ENCODE data around the gene TPGS1. TPM values are rescaled to one million over a fixed set of nuclear protein-coding genes. Genes with fewer than 3 reads are reported as not detected.

TPGS1 gene
- total RNA-seq, 4 donors from 2014 or later, result 50.8 to 147 (median 99.6) TPM

- no peak for TF ChIP-seq POLR2A (IDR thresholded peaks at IDR 0.05)
- TF ChIP-seq CTCF (IDR thresholded peaks at IDR 0.05), result no peak
- no peak overlapping the region for H3K27ac ChIP-seq
- DNase-seq, result no peak
- 80 to 87% methylated on average over 17 to 23 of the region's 26 CpGs for WGBS, 2 donors
- no peaks in the 10 kb centered on the region for H3K4me1 ChIP-seq
- intact Hi-C loops (cut with DNase I), result no loop called here
- no peaks in the 10 kb centered on the region for H3K9me3 ChIP-seq
- no peak overlapping the region for H3K4me3 ChIP-seq (replicated peaks in 1 of 3)
- no peaks in the 10 kb centered on the region for H3K27me3 ChIP-seq
- no peaks in the 10 kb centered on the region for H3K36me3 ChIP-seq
Observed at GRCh38 chr19:547836-548720, 40.8 kb downstream of the TPGS1 start.

GRCh38 chr19:548886-549830 is 41.9 kb downstream of the TPGS1 start:
- intact Hi-C loops (cut with DNase I), result no loop called here
- H3K27me3 ChIP-seq, result no peaks in the 10 kb centered on the region
- H3K4me1 ChIP-seq, result no peaks in the 10 kb centered on the region
- TF ChIP-seq POLR2A (IDR thresholded peaks at IDR 0.05) (no peak), CTCF (IDR thresholded peaks at IDR 0.05) (no peak)
- no peak for DNase-seq
- no peaks in the 10 kb centered on the region for H3K9me3 ChIP-seq
- H3K27ac ChIP-seq, result no peak overlapping the region
- H3K36me3 ChIP-seq, result no peaks in the 10 kb centered on the region
- H3K4me3 ChIP-seq (replicated peaks in 1 of 3), result no peak overlapping the region
- WGBS, 2 donors, result 81 to 91% methylated on average over 9 to 16 of the region's 52 CpGs

GRCh38 chr19:554817-555216 is 47.5 kb downstream of the TPGS1 start:
- intact Hi-C loops (cut with DNase I), result no loop called here
- no peaks in the 10 kb centered on the region for H3K9me3 ChIP-seq
- no peak for TF ChIP-seq CTCF (IDR thresholded peaks at IDR 0.05)
- TF ChIP-seq POLR2A (IDR thresholded peaks at IDR 0.05), result no peak
- DNase-seq, result no peak
- WGBS, 2 donors, result 71 to 72% methylated on average over 20 of the region's 20 CpGs
- no peak overlapping the region for H3K4me3 ChIP-seq (replicated peaks in 1 of 3)
- H3K27me3 ChIP-seq, result no peaks in the 10 kb centered on the region
- no peaks in the 10 kb centered on the region for H3K4me1 ChIP-seq
- no peak overlapping the region for H3K27ac ChIP-seq
- H3K36me3 ChIP-seq, result no peaks in the 10 kb centered on the region

GRCh38 chr19:555474-555808 is 48.1 kb downstream of the TPGS1 start:
- intact Hi-C loops (cut with DNase I), result no loop called here
- no peaks in the 10 kb centered on the region for H3K27me3 ChIP-seq

More at GRCh38 chr19:555474-555808, 48.1 kb downstream of the TPGS1 start:
- Histone ChIP-seq H3K4me3 (replicated peaks in 1 of 3) (no peak overlapping the region), H3K27ac (no peak overlapping the region), H3K4me1 (no peaks in the 10 kb centered on the region), H3K36me3 (no peaks in the 10 kb centered on the region), H3K9me3 (no peaks in the 10 kb centered on the region)
- 95 to 96% methylated on average over 14 of the region's 14 CpGs for WGBS, 2 donors
- no peak for DNase-seq
- TF ChIP-seq POLR2A (IDR thresholded peaks at IDR 0.05) (no peak), CTCF (IDR thresholded peaks at IDR 0.05) (no peak)
